TTC549 (cell line): ENCODE data around the gene LYRM4.
"Not testable (repeated sequence)": the region's sequence is repeated elsewhere in the genome, so short reads cannot be mapped to it uniquely, and the experiment has no call there.

ENCODE experiments used
- FAIRE-seq: peaks from 2 replicates; lab custom pipeline; 2012; peaks lifted over from hg19 to GRCh38; lab: Jason Lieb, UNC

Gene LYRM4

GRCh38 chr6:5073992-5074391, 186.8 kb downstream of the LYRM4 start:
- no peak for FAIRE-seq

GRCh38 chr6:5072440-5072839, 188.3 kb downstream of the LYRM4 start:
- no peak for FAIRE-seq

- no peak for FAIRE-seq
Measured at GRCh38 chr6:5071216-5071615, 189.5 kb downstream of the LYRM4 start.

- FAIRE-seq: no peak
Measured at GRCh38 chr6:5068153-5068751, 192.5 kb downstream of the LYRM4 start.

- FAIRE-seq: no peak
Measured at GRCh38 chr6:5067305-5067704, 193.4 kb downstream of the LYRM4 start.

GRCh38 chr6:5066456-5067093, 194.2 kb downstream of the LYRM4 start:
- no peak for FAIRE-seq

- FAIRE-seq: no peak
Measured at GRCh38 chr6:5063617-5064016, 197.1 kb downstream of the LYRM4 start.

GRCh38 chr6:5061152-5061551, 199.6 kb downstream of the LYRM4 start:
- FAIRE-seq: no peak

GRCh38 chr6:5060439-5060838, 200.3 kb downstream of the LYRM4 start:
- FAIRE-seq: not testable (repeated sequence)

- no peak for FAIRE-seq
Measured at GRCh38 chr6:5059036-5059896, 201.5 kb downstream of the LYRM4 start.
